ENCODE results near the gene SHF.
A peak's percentile ranks its signal among the peaks of the same experiment; 100 is the strongest.

SHF gene

GRCh38 chr15:45169608-45170480, 17.9 kb downstream of the SHF start:
- DNase-seq, result no peak

GRCh38 chr15:45168751-45169551, 18.8 kb downstream of the SHF start:
- DNase-seq, result no peak

DNA sequence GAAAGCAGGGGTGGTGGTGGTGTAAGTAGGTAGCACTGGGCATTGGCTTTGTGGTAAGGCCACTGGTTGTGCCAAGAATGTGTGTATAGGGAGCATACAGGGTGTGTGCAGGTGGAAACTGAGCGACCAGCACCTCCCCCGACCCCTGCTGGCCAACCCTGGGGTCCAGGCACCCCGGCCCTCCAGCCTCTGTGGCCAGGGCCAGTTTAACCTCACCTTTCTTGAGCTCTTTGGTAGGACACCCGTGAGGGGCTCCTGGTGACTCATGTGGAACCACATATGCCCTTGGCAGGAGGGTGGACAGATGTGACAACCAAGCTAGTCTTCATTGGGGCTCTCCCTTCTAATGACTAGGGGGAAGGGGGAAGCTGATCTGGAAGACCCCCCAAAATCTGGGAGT, 19.5 kb downstream of the SHF start:
- no peak for DNase-seq

- DNase-seq, result no peak
These were observed 20.0 kb downstream of the SHF start for GRCh38 chr15:45167631-45168205.

GRCh38 chr15:45166834-45167630, 20.7 kb downstream of the SHF start:
- DNase-seq, result peak; percentile 77

GRCh38 chr15:45165536-45165935, 22.2 kb downstream of the SHF start:
- DNase-seq, result no peak

DNA sequence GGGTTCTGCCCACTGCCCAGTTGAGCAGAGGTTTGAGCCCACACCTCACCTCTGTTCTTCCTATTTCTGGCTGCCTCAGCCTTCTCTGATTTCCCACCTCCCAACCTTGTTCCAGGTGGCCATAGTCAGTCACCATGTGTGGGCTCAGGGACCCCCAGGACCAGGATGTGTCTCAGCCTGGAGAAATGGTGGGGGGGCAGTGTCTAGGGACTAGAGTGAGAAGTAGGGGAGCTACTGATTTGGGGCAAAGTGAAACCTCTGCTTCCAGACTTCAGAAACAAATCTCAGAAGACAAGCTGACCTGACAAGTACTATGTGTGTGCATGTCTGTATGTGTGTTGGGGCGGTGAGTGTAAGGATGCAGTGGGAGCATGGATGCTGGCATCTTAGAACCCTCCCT, 22.9 kb downstream of the SHF start:
- no peak for DNase-seq

- no peak for DNase-seq
These were observed 24.3 kb downstream of the SHF start for GRCh38 chr15:45163508-45163856.

GRCh38 chr15:45162771-45163507, 24.8 kb downstream of the SHF start:
- DNase-seq, result peak; percentile 39

- no peak for DNase-seq
These were observed 26.1 kb downstream of the SHF start for GRCh38 chr15:45161666-45162065.

DNA sequence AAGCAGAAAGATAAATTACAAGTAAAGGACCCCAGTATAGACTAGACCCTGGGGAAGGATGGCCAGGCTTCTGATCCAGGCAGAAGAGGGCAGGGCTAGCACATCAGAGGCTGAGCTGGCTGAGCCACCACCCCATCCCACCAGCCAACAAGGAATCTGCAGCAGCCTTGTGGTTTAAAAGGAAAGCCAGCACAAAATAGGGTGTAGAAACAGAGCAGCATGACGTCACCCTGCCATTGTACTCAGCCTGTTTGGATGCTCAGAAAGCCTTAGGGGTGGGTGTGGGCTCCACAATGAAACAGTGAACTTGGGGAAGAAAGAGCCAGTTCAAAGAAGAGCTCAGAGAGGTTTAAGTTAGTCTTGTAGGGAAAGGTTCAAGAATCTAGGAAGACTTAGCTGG, 29.8 kb downstream of the SHF start:
- DNase-seq, result no peak

- DNase-seq, result no peak
These were observed 30.9 kb downstream of the SHF start for GRCh38 chr15:45156744-45157455.

DNA sequence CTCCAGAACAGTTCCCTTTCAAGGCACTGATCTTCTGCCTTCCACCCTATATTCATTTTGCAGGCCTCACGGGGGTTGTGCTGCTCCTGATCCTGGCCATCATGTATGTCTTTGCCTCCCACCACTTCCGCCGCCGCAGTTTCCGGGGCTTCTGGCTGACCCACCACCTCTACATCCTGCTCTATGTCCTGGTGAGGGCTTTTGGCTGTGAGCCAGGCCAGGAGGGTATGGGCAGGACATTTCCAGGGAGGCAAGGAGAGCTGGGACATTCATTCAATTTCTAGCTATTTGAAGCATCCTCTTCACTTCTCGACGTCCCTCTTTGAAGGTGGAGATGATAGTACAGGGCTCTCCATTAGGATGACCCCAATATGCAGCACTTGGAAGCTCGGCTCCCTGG, 32.0 kb downstream of the SHF start:
- no peak for DNase-seq

DNA sequence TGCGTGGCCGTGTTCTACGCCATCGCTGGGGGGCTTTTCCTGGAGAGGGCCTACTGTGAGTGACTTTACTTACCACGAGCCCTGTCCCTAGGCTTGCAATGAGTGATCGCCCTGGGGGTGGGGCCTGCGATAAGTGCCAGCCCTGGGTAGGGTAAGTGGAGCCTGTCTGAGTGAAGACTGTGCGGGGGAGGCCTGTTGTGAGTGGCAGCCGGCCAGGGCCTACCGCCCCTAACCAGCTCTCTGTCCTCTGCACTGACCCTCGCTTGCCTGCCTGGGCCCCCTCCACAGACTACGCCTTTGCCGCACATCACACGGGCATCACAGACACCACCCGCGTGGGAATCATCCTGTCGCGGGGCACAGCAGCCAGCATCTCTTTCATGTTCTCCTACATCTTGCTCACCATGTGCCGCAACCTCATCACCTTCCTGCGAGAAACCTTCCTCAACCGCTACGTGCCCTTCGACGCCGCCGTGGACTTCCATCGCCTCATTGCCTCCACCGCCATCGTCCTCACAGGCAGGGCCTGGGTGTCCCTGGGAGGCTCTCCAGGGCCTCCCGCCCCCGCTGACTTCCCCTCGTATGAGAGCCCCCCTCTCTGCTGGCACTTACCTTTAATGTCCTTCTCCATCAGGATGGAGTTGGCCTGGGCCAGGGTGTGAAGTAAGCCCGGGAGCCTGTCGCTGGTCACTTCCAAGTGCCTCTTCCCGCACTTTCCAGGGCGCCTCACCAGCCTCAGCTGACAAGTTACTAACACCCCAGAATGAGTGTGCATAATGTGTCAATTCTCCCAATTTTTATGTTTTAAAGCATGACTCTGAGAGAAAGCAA, 35.6 kb downstream of the SHF start:
- DNase-seq, result no peak

- no peak for DNase-seq
These were observed 36.8 kb downstream of the SHF start for GRCh38 chr15:45150997-45151396.

DNA sequence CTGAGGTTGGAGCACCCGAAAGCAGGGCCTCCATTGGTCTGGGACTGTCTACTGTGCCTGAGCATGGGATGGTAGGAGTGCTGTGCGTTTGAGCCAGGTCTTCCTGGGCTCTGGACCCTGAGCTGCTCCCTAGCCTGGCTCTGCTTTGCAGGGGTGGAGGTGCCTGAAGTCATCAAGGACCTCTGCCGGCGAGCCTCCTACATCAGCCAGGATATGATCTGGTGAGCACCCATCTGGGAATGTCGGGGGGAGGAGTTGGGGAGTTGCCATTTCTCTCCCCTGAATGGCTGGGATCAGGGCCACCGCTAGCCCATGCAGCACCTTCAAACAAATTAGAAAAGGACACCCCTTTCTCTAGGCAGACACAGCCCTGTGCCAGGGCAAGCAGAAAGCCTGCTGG, 37.3 kb downstream of the SHF start:
- no peak for DNase-seq

DNA sequence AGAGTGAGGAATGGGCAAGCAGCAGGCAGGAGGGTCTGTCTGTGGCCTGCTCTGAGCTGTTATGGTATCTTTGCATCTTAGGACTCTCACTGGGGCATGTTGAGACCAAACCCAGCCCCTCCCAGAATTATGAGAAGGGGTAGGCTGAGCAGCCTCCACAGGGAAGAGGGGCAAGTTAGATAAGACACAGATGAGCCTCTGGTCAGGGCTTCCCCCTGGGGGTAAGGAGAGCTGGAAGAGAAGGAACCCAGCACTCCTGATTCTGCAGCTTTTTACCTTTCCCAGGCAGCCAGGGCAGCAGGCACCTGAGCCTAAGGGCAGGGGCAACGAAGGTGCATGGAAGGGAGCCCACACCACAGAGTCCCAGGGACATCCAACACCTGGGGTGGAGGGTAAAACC, 38.7 kb downstream of the SHF start:
- DNase-seq, result no peak

DNA sequence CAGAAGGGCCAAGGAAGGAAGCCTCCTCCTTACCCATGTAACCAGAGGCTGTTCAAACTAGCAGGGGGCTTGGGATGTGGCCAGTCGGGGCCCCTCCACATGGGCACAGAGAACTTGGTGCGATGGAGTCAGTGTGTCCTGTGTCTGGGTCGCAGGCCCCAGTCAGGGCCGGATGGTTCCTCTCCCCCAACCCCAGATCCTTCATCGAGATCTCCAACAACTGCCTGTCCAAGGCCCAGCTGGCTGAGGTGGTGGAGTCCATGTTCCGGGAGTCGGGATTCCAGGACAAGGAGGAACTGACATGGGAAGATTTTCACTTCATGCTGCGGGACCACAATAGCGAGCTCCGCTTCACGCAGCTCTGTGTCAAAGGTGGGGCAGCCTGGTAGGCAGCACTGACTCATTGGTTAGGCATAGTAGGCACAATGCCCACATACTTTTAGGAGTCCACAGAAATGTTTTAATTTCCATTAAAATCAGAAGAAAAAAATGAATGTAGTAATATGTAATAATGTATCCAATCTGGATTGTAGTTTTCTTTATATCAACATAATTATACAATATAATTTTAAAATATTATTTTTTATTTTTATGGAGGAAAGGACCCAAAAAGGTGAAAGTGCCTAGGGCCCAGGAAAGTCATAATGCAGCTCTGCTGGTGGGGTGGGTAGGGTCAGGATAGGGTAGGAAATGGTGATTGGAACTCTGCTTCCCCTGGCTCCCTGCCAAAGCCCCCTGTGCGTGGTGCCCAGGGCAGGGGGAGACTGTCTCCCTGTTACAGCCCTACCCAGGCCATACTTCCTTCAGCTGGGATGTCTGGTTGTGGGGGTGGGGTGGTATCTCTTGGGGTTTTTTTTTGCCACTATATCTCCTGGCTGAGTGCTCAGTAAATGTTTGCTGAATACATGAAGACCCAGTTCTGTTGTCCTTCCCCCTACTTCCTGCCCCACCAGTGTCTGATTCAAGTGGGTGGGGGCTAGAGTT, 39.4 kb downstream of the SHF start:
- DNase-seq, result no peak

- no peak for DNase-seq
These were observed 40.2 kb downstream of the SHF start for GRCh38 chr15:45147606-45148005.
